BE2C (cell line): ENCODE data around the gene PLOD1.
"Not testable (repeated sequence)": the region's sequence is repeated elsewhere in the genome, so short reads cannot be mapped to it uniquely, and the experiment has no call there.

ENCODE experiments used
- DNase-seq: peaks from one replicate; pipeline ENCODE4 v3.0.0-alpha.2; 2020
- H3K27me3 ChIP-seq: fragments of 250-450 bp; sonication (Bioruptor Pico); 2 replicates; pipeline ENCODE4 v1.5.1; 2020; ENCODE audit warnings: mild to moderate bottlenecking
- H3K36me3 ChIP-seq: fragments of 250-450 bp; sonication (Bioruptor Pico); 2 replicates; pipeline ENCODE4 v1.5.1; 2020; ENCODE audit warnings: mild to moderate bottlenecking
- H3K4me1 ChIP-seq: fragments of 250-450 bp; sonication (Bioruptor Pico); 2 replicates; pipeline ENCODE4 v1.5.1; 2020
- H3K4me3 ChIP-seq: 2 replicates; pipeline ENCODE4 v1.5.1; 2011; ENCODE audit warnings: low read depth, low read length
- H3K9me3 ChIP-seq: fragments of 250-450 bp; sonication (Bioruptor Pico); 2 replicates; pipeline ENCODE4 v1.5.1; 2020
- CTCF ChIP-seq: IDR thresholded peaks from 2 replicates; pipeline ENCODE4 v1.5.1; 2012; ENCODE audit warnings: mild to moderate bottlenecking, low read depth, low read length

PLOD1 gene

GRCh38 chr1:11938722-11939526, 4.4 kb downstream of the PLOD1 start:
- peaks cover 10% of the 10 kb centered on the region for H3K4me1 ChIP-seq
- H3K9me3 ChIP-seq, result no peaks in the 10 kb centered on the region
- no peaks in the 10 kb centered on the region for H3K27me3 ChIP-seq
- no peak for TF ChIP-seq CTCF
- H3K4me3 ChIP-seq, result peak overlapping the region; percentile 6; the same call in 1 of the 2 replicates
- peak; percentile 80 for DNase-seq
- no peaks in the 10 kb centered on the region for H3K36me3 ChIP-seq

GRCh38 chr1:11939794-11940193, 5.3 kb downstream of the PLOD1 start:
- not testable (repeated sequence) for H3K36me3 ChIP-seq, DNase-seq, H3K4me3 ChIP-seq, H3K9me3 ChIP-seq, H3K27me3 ChIP-seq, H3K4me1 ChIP-seq

- TF ChIP-seq CTCF, result no peak
- Histone ChIP-seq H3K4me3 (no peak overlapping the region), H3K4me1 (peaks cover 10% of the 10 kb centered on the region), H3K9me3 (no peaks in the 10 kb centered on the region), H3K36me3 (no peaks in the 10 kb centered on the region), H3K27me3 (no peaks in the 10 kb centered on the region)
- peak; percentile 74 for DNase-seq
Measured at GRCh38 chr1:11940260-11940921, 5.9 kb downstream of the PLOD1 start.

GRCh38 chr1:11942280-11942679, 7.8 kb downstream of the PLOD1 start:
- Histone ChIP-seq H3K36me3 (no peaks in the 10 kb centered on the region), H3K4me3 (no peak overlapping the region), H3K4me1 (peaks cover 10% of the 10 kb centered on the region), H3K9me3 (no peaks in the 10 kb centered on the region), H3K27me3 (no peaks in the 10 kb centered on the region)
- no peak for TF ChIP-seq CTCF
- no peak for DNase-seq

GRCh38 chr1:11943619-11944018, 9.1 kb downstream of the PLOD1 start:
- Histone ChIP-seq H3K27me3 (no peaks in the 10 kb centered on the region), H3K4me1 (peaks cover 7% of the 10 kb centered on the region; the same call in 1 of the 2 replicates), H3K4me3 (no peak overlapping the region), H3K36me3 (no peaks in the 10 kb centered on the region), H3K9me3 (no peaks in the 10 kb centered on the region)
- DNase-seq, result no peak
- TF ChIP-seq CTCF, result no peak

GRCh38 chr1:11944358-11944931, 9.9 kb downstream of the PLOD1 start:
- DNase-seq, result peak; percentile 60
- TF ChIP-seq CTCF, result no peak
- peaks cover 3% of the 10 kb centered on the region; the same call in 1 of the 2 replicates for H3K4me1 ChIP-seq
- H3K36me3 ChIP-seq, result no peaks in the 10 kb centered on the region
- no peak overlapping the region for H3K4me3 ChIP-seq
- H3K27me3 ChIP-seq, result no peaks in the 10 kb centered on the region
- no peaks in the 10 kb centered on the region for H3K9me3 ChIP-seq
